Natural killer cell (primary cell): ENCODE results near the gene MARCHF11. TPM values are rescaled to one million over a fixed set of nuclear protein-coding genes. Genes with fewer than 3 reads are reported as not detected.

Experiments
- ATAC-seq, 3 donors: fragments of 150-1000 bp in 2 of 3; fragments of 200-7000 bp in 1 of 3; cut with Tn5 transposase; 1 replicate in 1 of 3; 2 replicates in 2 of 3; pipeline ENCODE4 v1.10.0; 2021; ENCODE audit warnings: mild to moderate bottlenecking in 2 of 3, moderate library complexity in 2 of 3
- DNase-seq, 2 donors: peaks; one replicate each; pipeline versions ENCODE4 v3.0.0 to v3.0.0-alpha.2; 2013 to 2021; ENCODE audit warnings: mixed read lengths in 1 of 2
- H3K27ac ChIP-seq: one replicate; pipeline ENCODE4 v1.5.1; 2013; ENCODE audit warnings: mild to moderate bottlenecking, low read length
- H3K27me3 ChIP-seq: one replicate; pipeline ENCODE4 v1.6.1; 2013; ENCODE audit warnings: low read length; ENCODE audit not compliant: control insufficient read depth, insufficient read depth
- H3K36me3 ChIP-seq: one replicate; pipeline ENCODE4 v1.6.1; 2013; ENCODE audit warnings: low read length; ENCODE audit not compliant: control insufficient read depth, insufficient read depth
- H3K4me1 ChIP-seq: one replicate; pipeline ENCODE4 v1.6.1; 2013; ENCODE audit warnings: low read length; ENCODE audit not compliant: control insufficient read depth, insufficient read depth
- H3K4me3 ChIP-seq: one replicate; pipeline ENCODE4 v1.5.1; 2013; ENCODE audit warnings: low read length
- H3K9me3 ChIP-seq: one replicate; pipeline ENCODE4 v1.6.1; 2013; ENCODE audit warnings: low read length; ENCODE audit not compliant: control insufficient read depth, insufficient read depth
- H3K27ac Mint-ChIP-seq, 2 donors: one replicate each; pipeline ENCODE4 v1.8.0; 2022; ENCODE audit warnings: mild to moderate bottlenecking in 2 of 2, mixed read lengths in 2 of 2, moderate library complexity in 1 of 2
- H3K27me3 Mint-ChIP-seq, 2 donors: one replicate each; pipeline ENCODE4 v1.8.0; 2022; ENCODE audit warnings: low read depth in 2 of 2, mixed read lengths in 2 of 2
- H3K36me3 Mint-ChIP-seq: one replicate; pipeline ENCODE4 v1.8.0; 2022; ENCODE audit warnings: mixed read lengths
- H3K4me1 Mint-ChIP-seq, 2 donors: one replicate each; pipeline ENCODE4 v1.8.0; 2022; ENCODE audit warnings: mixed read lengths in 2 of 2
- H3K4me3 Mint-ChIP-seq: one replicate; pipeline ENCODE4 v1.8.0; 2022; ENCODE audit warnings: mild to moderate bottlenecking, moderate library complexity, mixed read lengths
- H3K9me3 Mint-ChIP-seq, 2 donors: one replicate each; pipeline ENCODE4 v1.8.0; 2022; ENCODE audit warnings: mixed read lengths in 2 of 2
- CTCF ChIP-seq: fragments of 200-600 bp; IDR thresholded peaks from one replicate; pipeline ENCODE4 v1.8.0; 2022; ENCODE audit warnings: antibody characterized with exemption
- WGBS: methylation state at CpG from one replicate; pipeline ENCODE4 v1.1.7; 2013; ENCODE audit warnings: missing lambda C conversion rate; ENCODE audit not compliant: insufficient coverage; 5-methylcytosine and 5-hydroxymethylcytosine counted together
- intact Hi-C: fragments of 100-400 bp; cut with micrococcal nuclease; formaldehyde crosslinking; loops from one replicate; pipeline ENCODE4 v1.14.2; 2022
- total RNA-seq, 4 donors: library from RNA; stranded (reverse); fragments of 120-200 nt in 1 of 4; gene quantifications; one replicate each; pipeline versions ENCODE4 v1.2.3 to v1.2.4, GENCODE V29; 2013 to 2022

MARCHF11 gene
- total RNA-seq, 3 donors from 2014 or later (not counting 1 experiment from before 2014, with no cell fraction given) = not detected

- Histone ChIP-seq H3K27me3 (no peaks in the 10 kb centered on the region), H3K4me1 (no peaks in the 10 kb centered on the region), H3K9me3 (peaks cover 14% of the 10 kb centered on the region), H3K27ac (no peak overlapping the region), H3K4me3 (no peak overlapping the region), H3K36me3 (no peaks in the 10 kb centered on the region)
- intact Hi-C loops = no loop called here
- peaks cover 14 to 20% of the 10 kb centered on the region in 2 donors for H3K9me3 Mint-ChIP-seq
- H3K27ac Mint-ChIP-seq = no peak overlapping the region
- ATAC-seq = no peak
- no peak for DNase-seq
- TF ChIP-seq CTCF = no peak
- no peaks in the 10 kb centered on the region for H3K4me1 Mint-ChIP-seq
- 70% methylated on average over 3 of the region's 3 CpGs for WGBS
- H3K4me3 Mint-ChIP-seq = no peak overlapping the region
- H3K36me3 Mint-ChIP-seq = peaks cover 6% of the 10 kb centered on the region
- no peaks in the 10 kb centered on the region for H3K27me3 Mint-ChIP-seq
Observed at GRCh38 chr5:16134204-16134603, 45.4 kb downstream of the MARCHF11 start.

DNA sequence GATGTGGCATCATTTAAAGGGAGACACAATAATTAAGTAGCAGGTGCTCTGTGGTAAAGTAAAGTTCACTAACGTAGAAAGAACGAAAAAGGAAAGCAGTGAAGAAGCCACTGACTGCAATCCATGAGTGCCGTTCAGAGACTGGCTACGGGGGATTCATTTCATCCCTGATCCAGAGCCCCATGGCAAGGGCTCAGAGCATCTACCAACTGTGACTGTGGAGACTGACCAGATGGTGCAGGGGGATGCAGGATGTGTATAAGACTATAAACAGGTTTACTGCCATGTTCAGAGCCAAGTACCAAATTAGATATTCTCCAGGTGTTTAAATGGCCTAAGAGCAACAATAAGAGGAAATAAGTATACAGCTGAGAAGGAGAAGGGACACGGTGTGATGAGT is 47.7 kb downstream of the MARCHF11 start:
- H3K4me3 Mint-ChIP-seq = no peak overlapping the region

DNA sequence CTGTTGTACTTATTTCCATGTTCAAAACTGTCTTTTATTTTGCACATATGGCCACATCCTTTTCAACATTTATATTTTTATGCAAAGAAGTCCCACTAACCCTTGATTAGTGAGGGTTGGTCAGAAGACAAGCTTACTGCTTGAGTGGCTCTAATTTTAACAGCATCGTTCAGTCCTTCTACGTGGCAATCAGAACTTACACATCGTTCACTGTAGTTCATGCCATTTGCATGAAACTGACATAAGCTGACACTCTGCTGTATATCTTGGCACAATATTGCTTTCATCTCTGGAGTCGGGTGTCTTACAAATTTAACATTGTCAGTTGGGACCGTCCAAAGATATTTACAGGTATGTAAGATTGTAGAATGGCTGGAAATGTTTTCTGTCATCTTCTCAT is 50.6 kb downstream of the MARCHF11 start:
- H3K4me3 ChIP-seq = no peak overlapping the region
- WGBS = 88% methylated on average over 5 of the region's 5 CpGs
- Mint-ChIP-seq H3K27ac (no peak overlapping the region), H3K4me3 (no peak overlapping the region), H3K36me3 (no peaks in the 10 kb centered on the region), H3K9me3 (peaks cover 6% of the 10 kb centered on the region in 2 donors), H3K27me3 (no peaks in the 10 kb centered on the region), H3K4me1 (no peaks in the 10 kb centered on the region)
- no peak overlapping the region for H3K27ac ChIP-seq
- no peak for ATAC-seq
- H3K9me3 ChIP-seq = peaks cover 9% of the 10 kb centered on the region
- H3K27me3 ChIP-seq = no peaks in the 10 kb centered on the region
- H3K4me1 ChIP-seq = no peaks in the 10 kb centered on the region
- no peaks in the 10 kb centered on the region for H3K36me3 ChIP-seq
- intact Hi-C loops = no loop called here
- TF ChIP-seq CTCF = no peak
- DNase-seq = no peak

More for the DNA sequence above, 47.7 kb downstream of the MARCHF11 start:
- Mint-ChIP-seq H3K9me3 (peaks cover 10 to 17% of the 10 kb centered on the region in 2 donors), H3K27me3 (no peaks in the 10 kb centered on the region), H3K4me1 (no peaks in the 10 kb centered on the region), H3K27ac (no peak overlapping the region), H3K36me3 (peaks cover 6% of the 10 kb centered on the region)
- Histone ChIP-seq H3K36me3 (no peaks in the 10 kb centered on the region), H3K4me1 (no peaks in the 10 kb centered on the region), H3K27ac (no peak overlapping the region), H3K9me3 (peaks cover 9% of the 10 kb centered on the region), H3K4me3 (no peak overlapping the region), H3K27me3 (no peaks in the 10 kb centered on the region)
- no peak for DNase-seq
- ATAC-seq = no peak
- TF ChIP-seq CTCF = no peak
- WGBS = 82% methylated on average over 5 of the region's 5 CpGs
- intact Hi-C loops = no loop called here

DNA sequence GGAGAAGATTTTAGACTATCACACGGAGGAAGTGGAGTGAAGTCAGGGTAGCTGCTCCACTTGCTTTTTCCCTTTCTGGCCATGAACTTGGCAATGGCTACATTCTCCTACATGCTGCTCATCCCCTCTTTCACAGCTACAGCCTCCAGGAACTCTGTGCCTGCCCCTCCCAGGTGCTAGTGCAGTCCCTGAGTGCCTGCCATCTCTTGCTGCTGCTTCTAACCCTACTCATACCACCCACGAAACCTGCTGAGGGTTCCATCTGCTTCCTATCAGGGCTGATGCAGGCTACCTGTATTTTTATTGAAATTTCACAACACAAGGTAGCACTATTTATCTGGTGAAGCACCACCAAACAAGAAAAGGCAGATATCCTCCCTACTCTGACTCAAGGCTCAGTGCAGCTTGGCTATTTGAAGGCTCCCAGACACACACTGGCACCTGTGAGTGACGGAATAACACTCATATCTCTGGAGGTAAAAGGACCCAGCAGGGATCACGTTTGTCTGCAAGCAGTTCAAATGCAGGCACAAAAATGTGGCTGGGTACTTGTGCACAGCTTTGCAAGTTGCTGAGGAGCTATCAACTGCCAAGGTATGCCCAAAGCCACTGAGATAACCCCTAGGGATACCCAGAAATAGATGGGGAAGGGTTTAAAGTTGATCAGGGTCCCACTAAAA is 51.6 kb downstream of the MARCHF11 start:
- DNase-seq (no peak), ATAC-seq (no peak)
- no peaks in the 10 kb centered on the region for H3K27me3 Mint-ChIP-seq
- Histone ChIP-seq H3K27me3 (no peaks in the 10 kb centered on the region), H3K27ac (no peak overlapping the region), H3K36me3 (no peaks in the 10 kb centered on the region), H3K4me1 (no peaks in the 10 kb centered on the region), H3K9me3 (peaks cover 9% of the 10 kb centered on the region), H3K4me3 (no peak overlapping the region)
- H3K9me3 Mint-ChIP-seq = peaks cover 6 to 7% of the 10 kb centered on the region in 2 donors
- H3K36me3 Mint-ChIP-seq = no peaks in the 10 kb centered on the region
- no peaks in the 10 kb centered on the region for H3K4me1 Mint-ChIP-seq
- no peak for TF ChIP-seq CTCF
- H3K4me3 Mint-ChIP-seq = no peak overlapping the region
- 59% methylated on average over 4 of the region's 4 CpGs for whole genome bisulfite sequencing
- intact Hi-C loops = no loop called here
- no peak overlapping the region for H3K27ac Mint-ChIP-seq
